ENCODE results near the gene PPFIA3. TPM values are rescaled to one million over a fixed set of nuclear protein-coding genes. Genes with fewer than 3 reads are reported as not detected.
A peak's percentile ranks its signal among the peaks of the same experiment; 100 is the strongest.

Gene PPFIA3
- total and polyA plus RNA-seq, 2 donors (not counting 1 experiment from before 2014, with no cell fraction given) = 2.1 to 3.4 TPM

DNA sequence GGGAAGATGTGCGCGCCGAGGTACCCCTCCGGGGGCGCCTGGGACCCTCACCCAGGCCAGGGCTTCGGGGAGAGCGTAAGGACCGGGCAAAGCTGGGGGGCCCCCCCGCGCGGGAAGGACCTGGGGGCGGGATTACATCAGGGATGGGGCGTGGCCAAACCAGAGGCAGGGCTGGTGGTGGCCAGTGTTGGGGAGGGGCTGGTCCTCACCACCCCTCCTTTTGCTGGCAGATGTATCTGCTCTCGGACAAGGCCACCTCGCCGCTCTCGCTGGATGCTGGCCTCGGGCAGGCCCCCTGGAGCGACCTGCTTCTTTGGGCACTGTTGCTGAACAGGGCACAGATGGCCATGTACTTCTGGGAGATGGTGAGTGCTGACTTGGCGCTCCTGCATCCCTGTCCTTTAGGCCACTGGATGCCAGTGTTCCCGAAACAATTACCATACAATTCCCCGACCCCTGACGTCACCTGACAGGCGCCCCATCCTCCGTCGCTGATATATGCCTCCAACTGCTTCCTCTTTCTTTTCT, 63.6 kb downstream of the PPFIA3 start:
- Mint-ChIP-seq H3K27ac (no peak overlapping the region), H3K4me1 (peaks cover 5% of the 10 kb centered on the region), H3K9me3 (ENCODE audit: insufficient read depth) (peaks cover 6% of the 10 kb centered on the region), H3K4me3 (no peak overlapping the region), H3K27me3 (peaks cover 9% of the 10 kb centered on the region)
- TF ChIP-seq, protein P1, sequence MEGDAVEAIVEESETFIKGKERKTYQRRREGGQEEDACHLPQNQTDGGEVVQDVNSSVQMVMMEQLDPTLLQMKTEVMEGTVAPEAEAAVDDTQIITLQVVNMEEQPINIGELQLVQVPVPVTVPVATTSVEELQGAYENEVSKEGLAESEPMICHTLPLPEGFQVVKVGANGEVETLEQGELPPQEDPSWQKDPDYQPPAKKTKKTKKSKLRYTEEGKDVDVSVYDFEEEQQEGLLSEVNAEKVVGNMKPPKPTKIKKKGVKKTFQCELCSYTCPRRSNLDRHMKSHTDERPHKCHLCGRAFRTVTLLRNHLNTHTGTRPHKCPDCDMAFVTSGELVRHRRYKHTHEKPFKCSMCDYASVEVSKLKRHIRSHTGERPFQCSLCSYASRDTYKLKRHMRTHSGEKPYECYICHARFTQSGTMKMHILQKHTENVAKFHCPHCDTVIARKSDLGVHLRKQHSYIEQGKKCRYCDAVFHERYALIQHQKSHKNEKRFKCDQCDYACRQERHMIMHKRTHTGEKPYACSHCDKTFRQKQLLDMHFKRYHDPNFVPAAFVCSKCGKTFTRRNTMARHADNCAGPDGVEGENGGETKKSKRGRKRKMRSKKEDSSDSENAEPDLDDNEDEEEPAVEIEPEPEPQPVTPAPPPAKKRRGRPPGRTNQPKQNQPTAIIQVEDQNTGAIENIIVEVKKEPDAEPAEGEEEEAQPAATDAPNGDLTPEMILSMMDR (IDR thresholded peaks at IDR 0.05) = no peak
- TF ChIP-seq EZH2 (IDR thresholded peaks at IDR 0.05; ENCODE audit: borderline replicate concordance, insufficient read depth, low read depth, low read length, poor library complexity, severe bottlenecking) = no peak
- Histone ChIP-seq H3K9me3 (ENCODE audit: control extremely low read depth in 1 of 3, control insufficient read depth in 2 of 3, insufficient read depth in 1 of 3, low read length in 2 of 3) (peaks cover 0 to 30% (median 4%) of the 10 kb centered on the region in 3 donors), H3K36me3 (replicated peaks in 1 of 2; ENCODE audit: control extremely low read depth in 1 of 2, control insufficient read depth in 1 of 2, extremely low read depth in 1 of 2, insufficient read depth in 2 of 2, low read length in 1 of 2) (no peaks in the 10 kb centered on the region), H3K9ac (ENCODE audit: low read length) (no peak overlapping the region), H2AFZ (ENCODE audit: insufficient read depth, low read depth, low read length, poor library complexity, severe bottlenecking) (no peak overlapping the region), H3K27ac (ENCODE audit: low read length in 2 of 2) (no peak overlapping the region), H4K20me1 (ENCODE audit: control insufficient read depth, insufficient read depth, low read length, poor library complexity, severe bottlenecking) (no peaks in the 10 kb centered on the region), H3K27me3 (replicated peaks in 1 of 4; ENCODE audit: control extremely low read depth in 1 of 4, control insufficient read depth in 3 of 4, insufficient read depth in 4 of 4, low read length in 3 of 4) (peaks cover 0 to 3% (median 0%) of the 10 kb centered on the region in 4 experiments), H3K4me2 (replicated peaks; ENCODE audit: low read depth, low read length, poor library complexity, severe bottlenecking) (no peak overlapping the region), H3K79me2 (ENCODE audit: control insufficient read depth, insufficient read depth, low read length) (no peaks in the 10 kb centered on the region), H3K4me1 (ENCODE audit: control insufficient read depth in 2 of 2, insufficient read depth in 2 of 2, low read length in 2 of 2) (no peaks in the 10 kb centered on the region), H3K4me3 (ENCODE audit: control extremely low read depth in 1 of 5, extremely low read depth in 1 of 5, insufficient read depth in 1 of 5, low read depth in 2 of 5, low read length in 4 of 5) (no peak overlapping the region)
- DNase-seq (no peak), ATAC-seq (ENCODE audit: low read depth) (no peak)
- intact Hi-C loops (cut with micrococcal nuclease) = no loop called here
- WGBS (ENCODE audit: insufficient coverage) = 96% methylated on average over 22 of the region's 26 CpGs
- ChIA-PET CTCF (no interaction called here), POLR2A (no interaction called here)

DNA sequence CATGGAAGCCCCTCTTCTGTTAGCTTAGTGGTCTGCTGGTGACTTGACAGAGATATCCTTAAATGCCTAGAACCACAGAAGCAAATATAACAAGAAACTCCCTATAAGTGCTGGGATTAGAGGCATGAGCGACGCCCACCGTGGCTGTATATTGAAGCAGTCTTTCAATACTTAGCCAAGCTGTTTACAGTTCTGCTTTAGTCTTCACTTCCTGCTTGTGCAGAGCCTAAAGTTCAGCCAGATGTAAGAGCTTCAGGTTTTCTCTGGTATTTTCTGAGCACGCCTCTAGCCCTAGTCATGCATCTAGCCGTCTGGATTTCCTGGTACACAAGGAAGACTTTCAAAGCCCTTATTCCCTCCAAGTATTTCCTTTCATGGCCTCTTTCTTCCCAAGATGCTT, 66.8 kb downstream of the PPFIA3 start:
- Mint-ChIP-seq H3K27ac (peak overlapping the region; percentile 72), H3K27me3 (peaks cover 12% of the 10 kb centered on the region), H3K4me1 (peaks cover 5% of the 10 kb centered on the region), H3K4me3 (peak overlapping the region; percentile 19), H3K9me3 (ENCODE audit: insufficient read depth) (peaks cover 6% of the 10 kb centered on the region)
- POLR2A ChIA-PET = interaction anchor here (0.5 kb wide), 1 partner anchor 226 kb away, joined by 5 read pairs; no protein-coding TSS in a partner anchor
- TF ChIP-seq EZH2 (IDR thresholded peaks at IDR 0.05; ENCODE audit: borderline replicate concordance, insufficient read depth, low read depth, low read length, poor library complexity, severe bottlenecking) = no peak
- TF ChIP-seq, protein P1 (IDR thresholded peaks at IDR 0.05) = no peak
- WGBS (ENCODE audit: insufficient coverage) = 46% methylated on average over 5 of the region's 5 CpGs
- Histone ChIP-seq H3K27me3 (replicated peaks in 1 of 4; ENCODE audit: control extremely low read depth in 1 of 4, control insufficient read depth in 3 of 4, insufficient read depth in 4 of 4, low read length in 3 of 4) (peaks cover 0 to 7% (median 1%) of the 10 kb centered on the region in 4 experiments), H3K9me3 (ENCODE audit: control extremely low read depth in 1 of 3, control insufficient read depth in 2 of 3, insufficient read depth in 1 of 3, low read length in 2 of 3) (peaks cover 0 to 36% (median 4%) of the 10 kb centered on the region in 3 donors), H3K36me3 (replicated peaks in 1 of 2; ENCODE audit: control extremely low read depth in 1 of 2, control insufficient read depth in 1 of 2, extremely low read depth in 1 of 2, insufficient read depth in 2 of 2, low read length in 1 of 2) (no peaks in the 10 kb centered on the region), H3K9ac (ENCODE audit: low read length) (no peak overlapping the region), H3K4me1 (ENCODE audit: control insufficient read depth in 2 of 2, insufficient read depth in 2 of 2, low read length in 2 of 2) (no peaks in the 10 kb centered on the region), H3K27ac (ENCODE audit: low read length in 2 of 2) (no peak overlapping the region), H4K20me1 (ENCODE audit: control insufficient read depth, insufficient read depth, low read length, poor library complexity, severe bottlenecking) (no peaks in the 10 kb centered on the region), H3K4me3 (ENCODE audit: control extremely low read depth in 1 of 5, extremely low read depth in 1 of 5, insufficient read depth in 1 of 5, low read depth in 2 of 5, low read length in 4 of 5) (no peak overlapping the region), H3K79me2 (ENCODE audit: control insufficient read depth, insufficient read depth, low read length) (no peaks in the 10 kb centered on the region), H3K4me2 (replicated peaks; ENCODE audit: low read depth, low read length, poor library complexity, severe bottlenecking) (no peak overlapping the region), H2AFZ (ENCODE audit: insufficient read depth, low read depth, low read length, poor library complexity, severe bottlenecking) (no peak overlapping the region)
- DNase-seq (no peak), ATAC-seq (ENCODE audit: low read depth) (no peak)
- intact Hi-C loops (cut with micrococcal nuclease) = no loop called here
- CTCF ChIA-PET = interaction anchor here (0.7 to 4.8 kb wide), 4 partner anchors 13 to 89 kb away, joined by 3 to 26 read pairs (median 8); no protein-coding TSS in a partner anchor
